ENCODE measurements around the gene PAF1. TPM values are rescaled to one million over a fixed set of nuclear protein-coding genes. Genes with fewer than 3 reads are reported as not detected.

The PAF1 gene
- total and polyA plus RNA-seq, 2 of the 13 experiments (the other 11 are each of a cell fraction or from before 2014, with no cell fraction given), result 30.2 to 31.1 TPM

DNA sequence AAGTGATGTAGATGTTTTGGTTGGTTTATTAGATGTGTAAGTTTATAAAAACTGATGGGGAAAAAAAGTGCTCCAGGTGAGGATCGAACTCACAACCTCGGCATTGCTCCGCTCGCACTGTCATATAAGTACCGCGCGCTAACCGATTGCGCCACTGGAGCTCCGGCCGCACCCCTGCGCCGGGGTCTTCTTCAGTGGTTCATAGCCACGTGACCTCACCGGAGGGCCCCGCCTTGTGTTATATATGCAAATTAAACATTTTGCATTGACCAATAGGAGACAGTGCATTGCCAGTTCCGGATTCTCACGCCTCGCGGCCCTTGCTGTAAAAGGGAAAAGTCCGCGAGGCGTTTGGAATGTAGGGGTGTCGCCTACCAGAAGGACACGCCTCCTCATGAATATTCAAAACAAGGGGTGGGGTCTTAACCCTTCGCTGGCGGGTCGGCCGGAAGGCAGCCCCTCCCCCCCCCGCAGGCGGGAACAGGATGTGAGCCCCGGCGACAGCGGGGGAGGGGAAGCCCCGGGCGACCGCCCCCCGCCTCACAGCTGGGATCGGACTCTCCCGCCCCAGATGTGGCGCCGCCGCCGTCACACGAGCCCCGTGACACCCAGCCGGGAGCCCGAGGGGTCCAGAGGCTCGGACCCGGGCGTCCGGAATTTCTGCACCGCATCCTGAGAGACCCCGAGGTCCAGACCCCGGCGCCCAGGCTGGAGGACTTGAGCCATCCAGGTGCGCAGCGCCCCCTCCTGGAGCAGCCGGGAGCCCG, 21.4 kb upstream of the PAF1 start, which contains the start of gene PLEKHG2 (continued):
- TF ChIP-seq CHD4 (IDR thresholded peaks at IDR 0.05; ENCODE audit: borderline replicate concordance, low read length) (peak; percentile 76; the same call in 1 of the 2 replicates), ZNF138 (CRISPR knock-in tag; IDR thresholded peaks at IDR 0.05; ENCODE audit: low read depth) (no peak), RAD21 (CRISPR knock-in tag; IDR thresholded peaks at IDR 0.05) (peak; percentile 83), BHLHE40 (IDR thresholded peaks at IDR 0.05; ENCODE audit: low read length) (peak; percentile 96), GABPA (IDR thresholded peaks at IDR 0.05; ENCODE audit: low read depth, low read length) (peak; percentile 65), GABPA (CRISPR knock-in tag; IDR thresholded peaks at IDR 0.05; ENCODE audit: low read depth) (peak; percentile 84), GPN1 (CRISPR knock-in tag; IDR thresholded peaks at IDR 0.05; ENCODE audit: borderline replicate concordance) (no peak), SYNCRIP (IDR thresholded peaks at IDR 0.05; ENCODE audit: insufficient read depth, low read depth, low read length) (no peak), MAFF (IDR thresholded peaks at IDR 0.05; ENCODE audit: low read depth, low read length) (no peak), ZSCAN31 (CRISPR knock-in tag; IDR thresholded peaks at IDR 0.05; ENCODE audit: low read depth) (peak; percentile 29; the same call in 1 of the 2 replicates), DMAP1 (CRISPR knock-in tag; IDR thresholded peaks at IDR 0.05) (peak; percentile 29; the same call in 1 of the 2 replicates), PAX8 (CRISPR knock-in tag; IDR thresholded peaks at IDR 0.05; ENCODE audit: borderline replicate concordance) (no peak)
- TF ChIP-seq, protein P1, sequence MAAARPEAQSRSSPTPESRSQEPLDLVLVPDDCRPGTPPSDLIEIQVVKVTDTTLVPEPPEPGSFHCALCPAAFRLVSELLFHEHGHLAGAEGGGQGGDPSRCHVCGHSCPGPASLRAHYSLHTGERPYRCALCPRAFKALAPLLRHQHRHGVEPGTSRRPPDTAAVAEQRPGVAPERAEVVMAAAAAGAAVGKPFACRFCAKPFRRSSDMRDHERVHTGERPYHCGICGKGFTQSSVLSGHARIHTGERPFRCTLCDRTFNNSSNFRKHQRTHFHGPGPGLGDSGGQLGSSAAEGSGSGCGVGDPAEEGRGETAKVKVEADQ (CRISPR knock-in tag; IDR thresholded peaks at IDR 0.05; ENCODE audit: borderline replicate concordance), result peak; percentile 44; the same call in 1 of the 2 replicates
- TF ChIP-seq, protein P2, sequence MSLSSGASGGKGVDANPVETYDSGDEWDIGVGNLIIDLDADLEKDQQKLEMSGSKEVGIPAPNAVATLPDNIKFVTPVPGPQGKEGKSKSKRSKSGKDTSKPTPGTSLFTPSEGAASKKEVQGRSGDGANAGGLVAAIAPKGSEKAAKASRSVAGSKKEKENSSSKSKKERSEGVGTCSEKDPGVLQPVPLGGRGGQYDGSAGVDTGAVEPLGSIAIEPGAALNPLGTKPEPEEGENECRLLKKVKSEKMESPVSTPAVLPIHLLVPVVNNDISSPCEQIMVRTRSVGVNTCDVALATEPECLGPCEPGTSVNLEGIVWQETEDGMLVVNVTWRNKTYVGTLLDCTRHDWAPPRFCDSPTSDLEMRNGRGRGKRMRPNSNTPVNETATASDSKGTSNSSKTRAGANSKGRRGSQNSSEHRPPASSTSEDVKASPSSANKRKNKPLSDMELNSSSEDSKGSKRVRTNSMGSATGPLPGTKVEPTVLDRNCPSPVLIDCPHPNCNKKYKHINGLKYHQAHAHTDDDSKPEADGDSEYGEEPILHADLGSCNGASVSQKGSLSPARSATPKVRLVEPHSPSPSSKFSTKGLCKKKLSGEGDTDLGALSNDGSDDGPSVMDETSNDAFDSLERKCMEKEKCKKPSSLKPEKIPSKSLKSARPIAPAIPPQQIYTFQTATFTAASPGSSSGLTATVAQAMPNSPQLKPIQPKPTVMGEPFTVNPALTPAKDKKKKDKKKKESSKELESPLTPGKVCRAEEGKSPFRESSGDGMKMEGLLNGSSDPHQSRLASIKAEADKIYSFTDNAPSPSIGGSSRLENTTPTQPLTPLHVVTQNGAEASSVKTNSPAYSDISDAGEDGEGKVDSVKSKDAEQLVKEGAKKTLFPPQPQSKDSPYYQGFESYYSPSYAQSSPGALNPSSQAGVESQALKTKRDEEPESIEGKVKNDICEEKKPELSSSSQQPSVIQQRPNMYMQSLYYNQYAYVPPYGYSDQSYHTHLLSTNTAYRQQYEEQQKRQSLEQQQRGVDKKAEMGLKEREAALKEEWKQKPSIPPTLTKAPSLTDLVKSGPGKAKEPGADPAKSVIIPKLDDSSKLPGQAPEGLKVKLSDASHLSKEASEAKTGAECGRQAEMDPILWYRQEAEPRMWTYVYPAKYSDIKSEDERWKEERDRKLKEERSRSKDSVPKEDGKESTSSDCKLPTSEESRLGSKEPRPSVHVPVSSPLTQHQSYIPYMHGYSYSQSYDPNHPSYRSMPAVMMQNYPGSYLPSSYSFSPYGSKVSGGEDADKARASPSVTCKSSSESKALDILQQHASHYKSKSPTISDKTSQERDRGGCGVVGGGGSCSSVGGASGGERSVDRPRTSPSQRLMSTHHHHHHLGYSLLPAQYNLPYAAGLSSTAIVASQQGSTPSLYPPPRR (CRISPR knock-in tag; IDR thresholded peaks at IDR 0.05; ENCODE audit: borderline replicate concordance), result peak; percentile 36; the same call in 1 of the 2 replicates
- TF ChIP-seq, protein P3, sequence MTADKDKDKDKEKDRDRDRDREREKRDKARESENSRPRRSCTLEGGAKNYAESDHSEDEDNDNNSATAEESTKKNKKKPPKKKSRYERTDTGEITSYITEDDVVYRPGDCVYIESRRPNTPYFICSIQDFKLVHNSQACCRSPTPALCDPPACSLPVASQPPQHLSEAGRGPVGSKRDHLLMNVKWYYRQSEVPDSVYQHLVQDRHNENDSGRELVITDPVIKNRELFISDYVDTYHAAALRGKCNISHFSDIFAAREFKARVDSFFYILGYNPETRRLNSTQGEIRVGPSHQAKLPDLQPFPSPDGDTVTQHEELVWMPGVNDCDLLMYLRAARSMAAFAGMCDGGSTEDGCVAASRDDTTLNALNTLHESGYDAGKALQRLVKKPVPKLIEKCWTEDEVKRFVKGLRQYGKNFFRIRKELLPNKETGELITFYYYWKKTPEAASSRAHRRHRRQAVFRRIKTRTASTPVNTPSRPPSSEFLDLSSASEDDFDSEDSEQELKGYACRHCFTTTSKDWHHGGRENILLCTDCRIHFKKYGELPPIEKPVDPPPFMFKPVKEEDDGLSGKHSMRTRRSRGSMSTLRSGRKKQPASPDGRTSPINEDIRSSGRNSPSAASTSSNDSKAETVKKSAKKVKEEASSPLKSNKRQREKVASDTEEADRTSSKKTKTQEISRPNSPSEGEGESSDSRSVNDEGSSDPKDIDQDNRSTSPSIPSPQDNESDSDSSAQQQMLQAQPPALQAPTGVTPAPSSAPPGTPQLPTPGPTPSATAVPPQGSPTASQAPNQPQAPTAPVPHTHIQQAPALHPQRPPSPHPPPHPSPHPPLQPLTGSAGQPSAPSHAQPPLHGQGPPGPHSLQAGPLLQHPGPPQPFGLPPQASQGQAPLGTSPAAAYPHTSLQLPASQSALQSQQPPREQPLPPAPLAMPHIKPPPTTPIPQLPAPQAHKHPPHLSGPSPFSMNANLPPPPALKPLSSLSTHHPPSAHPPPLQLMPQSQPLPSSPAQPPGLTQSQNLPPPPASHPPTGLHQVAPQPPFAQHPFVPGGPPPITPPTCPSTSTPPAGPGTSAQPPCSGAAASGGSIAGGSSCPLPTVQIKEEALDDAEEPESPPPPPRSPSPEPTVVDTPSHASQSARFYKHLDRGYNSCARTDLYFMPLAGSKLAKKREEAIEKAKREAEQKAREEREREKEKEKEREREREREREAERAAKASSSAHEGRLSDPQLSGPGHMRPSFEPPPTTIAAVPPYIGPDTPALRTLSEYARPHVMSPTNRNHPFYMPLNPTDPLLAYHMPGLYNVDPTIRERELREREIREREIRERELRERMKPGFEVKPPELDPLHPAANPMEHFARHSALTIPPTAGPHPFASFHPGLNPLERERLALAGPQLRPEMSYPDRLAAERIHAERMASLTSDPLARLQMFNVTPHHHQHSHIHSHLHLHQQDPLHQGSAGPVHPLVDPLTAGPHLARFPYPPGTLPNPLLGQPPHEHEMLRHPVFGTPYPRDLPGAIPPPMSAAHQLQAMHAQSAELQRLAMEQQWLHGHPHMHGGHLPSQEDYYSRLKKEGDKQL (CRISPR knock-in tag; IDR thresholded peaks at IDR 0.05; ENCODE audit: low read depth), result no peak; the same call in 1 of the 2 replicates
- TF ChIP-seq, protein P4, sequence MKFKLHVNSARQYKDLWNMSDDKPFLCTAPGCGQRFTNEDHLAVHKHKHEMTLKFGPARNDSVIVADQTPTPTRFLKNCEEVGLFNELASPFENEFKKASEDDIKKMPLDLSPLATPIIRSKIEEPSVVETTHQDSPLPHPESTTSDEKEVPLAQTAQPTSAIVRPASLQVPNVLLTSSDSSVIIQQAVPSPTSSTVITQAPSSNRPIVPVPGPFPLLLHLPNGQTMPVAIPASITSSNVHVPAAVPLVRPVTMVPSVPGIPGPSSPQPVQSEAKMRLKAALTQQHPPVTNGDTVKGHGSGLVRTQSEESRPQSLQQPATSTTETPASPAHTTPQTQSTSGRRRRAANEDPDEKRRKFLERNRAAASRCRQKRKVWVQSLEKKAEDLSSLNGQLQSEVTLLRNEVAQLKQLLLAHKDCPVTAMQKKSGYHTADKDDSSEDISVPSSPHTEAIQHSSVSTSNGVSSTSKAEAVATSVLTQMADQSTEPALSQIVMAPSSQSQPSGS (CRISPR knock-in tag; IDR thresholded peaks at IDR 0.05), result peak; percentile 90

Measured in HepG2 (cell line).